K562 (cell line): ENCODE measurements around the gene MYPN. TPM values are rescaled to one million over a fixed set of nuclear protein-coding genes. Genes with fewer than 3 reads are reported as not detected.

Experiments
- CCNT2 ChIP-seq: IDR thresholded peaks from 2 replicates; pipeline ENCODE4 v1.6.1; 2011; ENCODE audit warnings: borderline replicate concordance, low read depth, mild to moderate bottlenecking, moderate library complexity, mixed read lengths, low read length; ENCODE audit not compliant: insufficient read length; ENCODE audit errors: extremely low read depth
- ETV6 ChIP-seq, 3 experiments: fragments of 150-350 bp in 1 of 3; sonication (generic) in 1 of 3; formaldehyde crosslinking in 1 of 3; IDR thresholded peaks; 2 replicates each; pipeline versions ENCODE4 v1.6.1 to v1.8.0; 2014 to 2022; ENCODE audit warnings: borderline replicate concordance in 2 of 3, low read depth in 2 of 3, antibody characterized with exemption in 1 of 3, low read length in 1 of 3, mild to moderate bottlenecking in 1 of 3, missing genetic modification reagents in 1 of 3
- polyA plus RNA-seq, 8 experiments: library from polyadenylated mRNA; depleted of rRNA in 4 of 8; stranded (reverse) in 5 of 8; unstranded in 3 of 8; fragments of >200 nt; fragmentation: Nextera tagmentation in 2 of 8; fragmentation: Illumina TruSeq in 1 of 8; extraction: Ambion mirVana in 2 of 8; extraction: Trizol in 1 of 8; gene quantifications; 2 replicates each; pipeline versions ENCODE4 v1.2.1 to v1.2.3, GENCODE V29; 2011 to 2014; ENCODE audit warnings: inconsistent platforms in 1 of 8, missing spikeins in 1 of 8
- total RNA-seq, 7 experiments: library from RNA; depleted of rRNA in 6 of 7; stranded (reverse); fragments of >200 nt in 6 of 7; fragmentation: Illumina TruSeq in 2 of 7; extraction: Trizol in 2 of 7; gene quantifications; 2 replicates each; pipeline versions ENCODE4 v1.2.1 to v1.2.3, GENCODE V29; 2011 to 2021; ENCODE audit warnings: low replicate concordance in 1 of 7
- TF ChIP-seq, protein P1 (sequence below), 2 experiments: fragments of 450-650 bp; formaldehyde crosslinking in 1 of 2; IDR thresholded peaks; 2 replicates each; pipeline versions ENCODE4 v1.4.0 to v1.6.1; 2014 to 2020; ENCODE audit warnings: mild to moderate bottlenecking in 2 of 2, borderline replicate concordance in 1 of 2, low read depth in 1 of 2
- TF ChIP-seq, protein P2 (sequence below): sonication (generic); formaldehyde crosslinking; IDR thresholded peaks from 2 replicates; pipeline ENCODE4 v1.8.0; 2022; ENCODE audit warnings: mild to moderate bottlenecking, missing genetic modification reagents
- TF ChIP-seq, protein P3 (sequence below): sonication (generic); formaldehyde crosslinking; IDR thresholded peaks from 2 replicates; pipeline ENCODE4 v1.9.0; 2022; ENCODE audit warnings: mild to moderate bottlenecking, missing genetic modification reagents

Gene MYPN
- total and polyA plus RNA-seq, 9 of the 15 experiments (the other 6 are each of a cell fraction or from before 2014, with no cell fraction given) = not detected

DNA sequence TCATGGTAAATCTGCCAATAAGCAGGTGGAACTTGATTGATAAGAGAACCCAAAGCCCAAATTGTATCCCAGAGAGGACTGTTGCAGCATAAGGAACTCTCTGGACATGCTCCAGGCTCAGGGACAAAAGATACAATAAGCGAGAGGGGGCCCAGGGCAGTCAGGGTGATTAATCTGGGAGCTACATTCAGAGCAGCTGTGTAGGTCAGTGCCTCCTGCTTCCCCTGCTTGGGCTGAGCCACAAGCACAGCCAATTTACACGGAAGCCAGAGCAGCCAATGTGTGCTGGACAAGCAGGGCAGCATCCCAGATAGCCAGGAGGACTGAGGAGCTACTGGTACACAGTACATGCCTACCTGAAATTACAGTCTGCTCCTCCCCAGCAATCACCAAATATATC, 24.2 kb downstream of the MYPN start (continued):
- TF ChIP-seq, protein P1, sequence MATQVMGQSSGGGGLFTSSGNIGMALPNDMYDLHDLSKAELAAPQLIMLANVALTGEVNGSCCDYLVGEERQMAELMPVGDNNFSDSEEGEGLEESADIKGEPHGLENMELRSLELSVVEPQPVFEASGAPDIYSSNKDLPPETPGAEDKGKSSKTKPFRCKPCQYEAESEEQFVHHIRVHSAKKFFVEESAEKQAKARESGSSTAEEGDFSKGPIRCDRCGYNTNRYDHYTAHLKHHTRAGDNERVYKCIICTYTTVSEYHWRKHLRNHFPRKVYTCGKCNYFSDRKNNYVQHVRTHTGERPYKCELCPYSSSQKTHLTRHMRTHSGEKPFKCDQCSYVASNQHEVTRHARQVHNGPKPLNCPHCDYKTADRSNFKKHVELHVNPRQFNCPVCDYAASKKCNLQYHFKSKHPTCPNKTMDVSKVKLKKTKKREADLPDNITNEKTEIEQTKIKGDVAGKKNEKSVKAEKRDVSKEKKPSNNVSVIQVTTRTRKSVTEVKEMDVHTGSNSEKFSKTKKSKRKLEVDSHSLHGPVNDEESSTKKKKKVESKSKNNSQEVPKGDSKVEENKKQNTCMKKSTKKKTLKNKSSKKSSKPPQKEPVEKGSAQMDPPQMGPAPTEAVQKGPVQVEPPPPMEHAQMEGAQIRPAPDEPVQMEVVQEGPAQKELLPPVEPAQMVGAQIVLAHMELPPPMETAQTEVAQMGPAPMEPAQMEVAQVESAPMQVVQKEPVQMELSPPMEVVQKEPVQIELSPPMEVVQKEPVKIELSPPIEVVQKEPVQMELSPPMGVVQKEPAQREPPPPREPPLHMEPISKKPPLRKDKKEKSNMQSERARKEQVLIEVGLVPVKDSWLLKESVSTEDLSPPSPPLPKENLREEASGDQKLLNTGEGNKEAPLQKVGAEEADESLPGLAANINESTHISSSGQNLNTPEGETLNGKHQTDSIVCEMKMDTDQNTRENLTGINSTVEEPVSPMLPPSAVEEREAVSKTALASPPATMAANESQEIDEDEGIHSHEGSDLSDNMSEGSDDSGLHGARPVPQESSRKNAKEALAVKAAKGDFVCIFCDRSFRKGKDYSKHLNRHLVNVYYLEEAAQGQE (IDR thresholded peaks at IDR 0.05; ENCODE audit: borderline replicate concordance) = no peak
- TF ChIP-seq, protein P1 (CRISPR knock-in tag; IDR thresholded peaks at IDR 0.05; ENCODE audit: low read depth) = no peak
- TF ChIP-seq ETV6 (IDR thresholded peaks at IDR 0.05; ENCODE audit: borderline replicate concordance in 1 of 2, low read depth in 2 of 2, low read length in 1 of 2) (no peak), ETV6 (CRISPR knock-in tag; IDR thresholded peaks at IDR 0.05; ENCODE audit: borderline replicate concordance) (no peak), CCNT2 (no peak)
- TF ChIP-seq, protein P2, sequence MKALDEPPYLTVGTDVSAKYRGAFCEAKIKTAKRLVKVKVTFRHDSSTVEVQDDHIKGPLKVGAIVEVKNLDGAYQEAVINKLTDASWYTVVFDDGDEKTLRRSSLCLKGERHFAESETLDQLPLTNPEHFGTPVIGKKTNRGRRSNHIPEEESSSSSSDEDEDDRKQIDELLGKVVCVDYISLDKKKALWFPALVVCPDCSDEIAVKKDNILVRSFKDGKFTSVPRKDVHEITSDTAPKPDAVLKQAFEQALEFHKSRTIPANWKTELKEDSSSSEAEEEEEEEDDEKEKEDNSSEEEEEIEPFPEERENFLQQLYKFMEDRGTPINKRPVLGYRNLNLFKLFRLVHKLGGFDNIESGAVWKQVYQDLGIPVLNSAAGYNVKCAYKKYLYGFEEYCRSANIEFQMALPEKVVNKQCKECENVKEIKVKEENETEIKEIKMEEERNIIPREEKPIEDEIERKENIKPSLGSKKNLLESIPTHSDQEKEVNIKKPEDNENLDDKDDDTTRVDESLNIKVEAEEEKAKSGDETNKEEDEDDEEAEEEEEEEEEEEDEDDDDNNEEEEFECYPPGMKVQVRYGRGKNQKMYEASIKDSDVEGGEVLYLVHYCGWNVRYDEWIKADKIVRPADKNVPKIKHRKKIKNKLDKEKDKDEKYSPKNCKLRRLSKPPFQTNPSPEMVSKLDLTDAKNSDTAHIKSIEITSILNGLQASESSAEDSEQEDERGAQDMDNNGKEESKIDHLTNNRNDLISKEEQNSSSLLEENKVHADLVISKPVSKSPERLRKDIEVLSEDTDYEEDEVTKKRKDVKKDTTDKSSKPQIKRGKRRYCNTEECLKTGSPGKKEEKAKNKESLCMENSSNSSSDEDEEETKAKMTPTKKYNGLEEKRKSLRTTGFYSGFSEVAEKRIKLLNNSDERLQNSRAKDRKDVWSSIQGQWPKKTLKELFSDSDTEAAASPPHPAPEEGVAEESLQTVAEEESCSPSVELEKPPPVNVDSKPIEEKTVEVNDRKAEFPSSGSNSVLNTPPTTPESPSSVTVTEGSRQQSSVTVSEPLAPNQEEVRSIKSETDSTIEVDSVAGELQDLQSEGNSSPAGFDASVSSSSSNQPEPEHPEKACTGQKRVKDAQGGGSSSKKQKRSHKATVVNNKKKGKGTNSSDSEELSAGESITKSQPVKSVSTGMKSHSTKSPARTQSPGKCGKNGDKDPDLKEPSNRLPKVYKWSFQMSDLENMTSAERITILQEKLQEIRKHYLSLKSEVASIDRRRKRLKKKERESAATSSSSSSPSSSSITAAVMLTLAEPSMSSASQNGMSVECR (CRISPR knock-in tag) = no peak
- TF ChIP-seq, protein P3, sequence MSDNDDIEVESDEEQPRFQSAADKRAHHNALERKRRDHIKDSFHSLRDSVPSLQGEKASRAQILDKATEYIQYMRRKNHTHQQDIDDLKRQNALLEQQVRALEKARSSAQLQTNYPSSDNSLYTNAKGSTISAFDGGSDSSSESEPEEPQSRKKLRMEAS (CRISPR knock-in tag) = no peak
- TF ChIP-seq, all 486 proteins: peak for 0
